OCI-LY1 (cell line): ENCODE results near the gene WDR41.

Source experiments
- CTCF ChIP-seq: fragments of 200-600 bp; sonication (generic), shearing (Covaris generic); IDR thresholded peaks from 2 replicates; pipeline ENCODE4 v1.5.1; 2017; ENCODE audit warnings: mild to moderate bottlenecking, antibody characterized with exemption, low read length, moderate library complexity, mixed read lengths
- EZH2 ChIP-seq: fragments of 200-600 bp; sonication (generic), shearing (Covaris generic); IDR thresholded peaks from 2 replicates; pipeline ENCODE4 v1.8.0; 2017; ENCODE audit warnings: borderline replicate concordance, mixed run types, mild to moderate bottlenecking, antibody characterized with exemption, low read length, moderate library complexity, mixed read lengths

GRCh38 chr5:77494935-77495334, 2.8 kb upstream of the WDR41 start:
- no peak for TF ChIP-seq CTCF
- no peak for TF ChIP-seq EZH2
